ENCODE results near the gene CATSPERD.

DNA sequence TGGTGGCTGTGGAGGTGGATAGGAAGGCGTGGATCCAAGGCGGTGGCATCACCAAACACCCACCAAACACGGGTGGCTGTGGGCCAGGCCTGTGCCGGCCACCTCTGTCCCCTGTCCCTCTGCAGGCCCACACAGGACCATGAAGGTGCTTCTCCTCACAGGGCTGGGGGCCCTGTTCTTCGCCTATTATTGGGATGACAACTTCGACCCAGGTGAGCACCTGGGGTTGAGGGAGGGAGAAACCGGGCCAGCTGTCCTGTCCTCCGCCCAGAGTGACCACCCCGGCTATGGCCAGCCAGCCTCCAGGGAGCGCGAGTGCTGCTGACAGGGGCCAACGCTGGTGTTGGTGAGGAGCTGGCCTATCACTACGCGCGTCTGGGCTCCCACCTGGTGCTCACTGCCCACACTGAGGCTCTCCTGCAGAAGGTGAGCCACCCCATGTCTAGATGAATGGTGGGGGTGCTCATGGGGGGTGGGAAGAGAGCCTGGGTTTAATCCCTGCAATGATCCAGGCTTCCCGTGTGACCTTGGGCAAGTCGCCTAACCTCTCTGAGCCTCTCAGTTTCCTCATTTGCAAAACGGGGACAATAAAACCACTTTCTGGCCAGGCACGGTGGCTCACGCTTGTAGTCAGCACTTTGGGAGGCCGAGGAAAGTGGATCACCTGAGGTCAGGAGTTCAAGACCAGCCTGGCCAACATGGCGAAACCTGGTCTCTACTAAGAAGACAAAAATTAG is 35.6 kb upstream of the CATSPERD start:
- TF ChIP-seq, protein P1, sequence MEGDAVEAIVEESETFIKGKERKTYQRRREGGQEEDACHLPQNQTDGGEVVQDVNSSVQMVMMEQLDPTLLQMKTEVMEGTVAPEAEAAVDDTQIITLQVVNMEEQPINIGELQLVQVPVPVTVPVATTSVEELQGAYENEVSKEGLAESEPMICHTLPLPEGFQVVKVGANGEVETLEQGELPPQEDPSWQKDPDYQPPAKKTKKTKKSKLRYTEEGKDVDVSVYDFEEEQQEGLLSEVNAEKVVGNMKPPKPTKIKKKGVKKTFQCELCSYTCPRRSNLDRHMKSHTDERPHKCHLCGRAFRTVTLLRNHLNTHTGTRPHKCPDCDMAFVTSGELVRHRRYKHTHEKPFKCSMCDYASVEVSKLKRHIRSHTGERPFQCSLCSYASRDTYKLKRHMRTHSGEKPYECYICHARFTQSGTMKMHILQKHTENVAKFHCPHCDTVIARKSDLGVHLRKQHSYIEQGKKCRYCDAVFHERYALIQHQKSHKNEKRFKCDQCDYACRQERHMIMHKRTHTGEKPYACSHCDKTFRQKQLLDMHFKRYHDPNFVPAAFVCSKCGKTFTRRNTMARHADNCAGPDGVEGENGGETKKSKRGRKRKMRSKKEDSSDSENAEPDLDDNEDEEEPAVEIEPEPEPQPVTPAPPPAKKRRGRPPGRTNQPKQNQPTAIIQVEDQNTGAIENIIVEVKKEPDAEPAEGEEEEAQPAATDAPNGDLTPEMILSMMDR (conservative IDR thresholded peaks at IDR 0.05), result no peak
- TF ChIP-seq EZH2 (IDR thresholded peaks at IDR 0.05; ENCODE audit: low read depth), result no peak
